ENCODE results near the gene ACAP1.

ACAP1 gene

GRCh38 chr17:7311110-7311705, 25.1 kb upstream of the ACAP1 start:
- DNase-seq, result no peak

- no peak for DNase-seq
These were observed 23.8 kb upstream of the ACAP1 start for GRCh38 chr17:7312432-7313087.

DNA sequence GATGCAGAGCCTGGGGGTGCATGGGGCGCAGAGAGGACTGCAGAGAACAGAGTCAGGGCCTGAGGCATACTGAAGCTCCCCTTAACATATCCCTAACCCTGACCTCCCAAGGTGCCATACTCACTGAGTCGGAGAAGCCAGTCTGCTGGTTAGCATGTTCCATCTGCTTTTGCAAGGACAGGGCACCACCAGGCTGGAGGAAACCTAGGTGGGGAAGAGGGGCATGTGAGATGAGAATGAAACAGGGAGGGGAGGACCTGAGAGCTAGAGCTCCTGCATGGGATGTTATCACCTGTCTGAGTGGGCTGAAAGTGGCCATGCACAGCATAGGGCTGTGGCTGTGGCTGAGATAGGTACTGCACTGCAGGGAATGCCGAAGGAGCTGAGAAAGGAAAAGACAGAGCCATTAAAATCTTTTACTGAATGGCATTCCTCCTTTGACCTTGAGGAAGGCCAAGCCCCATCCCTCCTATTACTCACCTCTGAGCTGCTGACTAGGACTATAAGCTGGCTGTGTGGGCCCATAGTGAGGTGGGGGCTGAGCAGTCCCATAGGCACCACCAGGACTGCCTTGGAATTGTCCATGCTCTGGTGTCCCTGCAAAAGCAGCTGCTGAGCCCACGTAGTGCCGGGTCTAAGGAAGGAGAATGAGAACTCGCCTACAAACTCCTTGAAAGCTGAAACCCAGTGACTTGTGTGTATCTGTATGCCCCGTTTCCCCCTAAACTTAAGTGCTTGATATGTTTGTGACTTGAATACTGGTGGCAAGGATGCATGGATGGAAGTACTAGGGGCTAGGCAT, 23.0 kb upstream of the ACAP1 start:
- DNase-seq, result peak; percentile 40

DNA sequence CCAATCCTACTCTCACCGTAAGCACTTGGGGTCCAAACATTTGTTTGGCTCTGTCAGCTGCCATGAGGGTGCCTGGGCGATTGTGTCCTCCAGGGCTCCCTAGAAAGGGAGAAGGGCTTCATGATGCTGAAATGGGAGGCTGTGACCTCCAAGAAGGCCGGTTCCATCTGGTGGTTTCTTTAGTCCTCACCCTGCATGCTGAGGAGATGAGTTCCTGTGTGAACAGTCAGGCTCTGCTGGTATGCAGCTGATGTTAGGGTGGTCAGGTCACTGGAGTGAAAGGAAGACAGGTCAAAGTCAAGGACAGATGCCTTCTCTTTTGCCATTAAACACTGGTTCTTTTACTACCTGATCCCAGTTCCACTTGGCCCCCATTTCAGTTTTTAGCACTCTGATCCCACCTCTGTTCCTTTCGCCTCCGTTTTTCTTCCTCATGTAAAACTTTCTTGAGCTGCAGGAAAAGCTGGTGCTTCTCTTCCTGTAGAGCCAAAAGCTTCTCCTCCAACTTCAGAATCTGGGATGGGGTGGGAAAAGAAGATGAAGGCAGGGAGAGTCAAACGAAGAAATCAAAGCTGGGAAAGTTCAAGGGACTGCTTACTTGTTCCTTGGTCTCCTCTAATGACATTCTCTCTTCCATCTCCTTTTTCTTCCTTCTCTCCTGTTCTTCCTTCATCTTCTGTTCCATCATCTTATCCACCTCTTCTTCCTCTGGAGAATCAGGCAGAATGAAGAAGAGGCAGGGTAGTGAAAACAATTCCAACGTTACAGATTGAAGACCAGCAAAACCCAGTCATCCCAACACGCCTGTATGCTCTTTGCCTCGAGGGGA, 22.2 kb upstream of the ACAP1 start:
- DNase-seq, result no peak

GRCh38 chr17:7314719-7315569, 21.4 kb upstream of the ACAP1 start, which contains the start of gene GPS2:
TSS of gene GPS2 (minus strand) at chr17:7315360. CDS start at chr17:7315052, 308 bp downstream.
- peak; percentile 94 for DNase-seq

DNA sequence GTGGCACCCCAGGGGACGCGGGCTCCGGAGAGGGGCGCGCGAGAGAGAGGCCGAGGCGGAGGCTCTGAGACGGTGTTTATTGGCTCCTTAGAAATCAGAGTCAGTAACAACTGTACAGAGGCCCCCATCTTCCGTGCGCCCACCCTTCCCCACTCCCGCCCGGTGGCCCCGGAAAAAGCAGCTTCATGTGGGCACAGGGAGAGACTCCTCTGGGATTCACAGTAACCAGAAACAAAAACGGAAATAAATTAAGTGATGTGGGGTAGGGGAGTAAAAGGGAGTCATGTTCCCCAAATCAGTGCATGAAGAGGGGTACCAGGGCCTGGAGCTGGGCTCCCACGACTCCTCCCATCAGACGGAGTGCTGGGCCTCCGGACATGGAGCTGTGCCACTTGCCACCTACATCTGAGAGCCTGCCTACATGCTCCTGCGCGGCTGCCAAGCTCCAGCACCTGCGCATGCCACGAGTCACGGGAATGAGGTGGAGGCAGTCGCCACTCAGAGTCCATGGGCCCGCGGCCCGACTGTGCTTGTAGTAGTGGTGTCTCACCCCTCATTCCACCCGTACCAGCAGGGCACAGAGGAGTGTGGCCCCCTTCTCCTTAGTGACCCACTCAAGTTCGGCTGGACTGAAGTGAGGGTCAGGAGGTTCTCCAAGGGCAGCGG, 20.6 kb upstream of the ACAP1 start:
- DNase-seq, result no peak

- DNase-seq, result no peak
These were observed 19.0 kb upstream of the ACAP1 start for GRCh38 chr17:7317161-7317803.

GRCh38 chr17:7318121-7318860, 18.0 kb upstream of the ACAP1 start:
- no peak for DNase-seq

DNA sequence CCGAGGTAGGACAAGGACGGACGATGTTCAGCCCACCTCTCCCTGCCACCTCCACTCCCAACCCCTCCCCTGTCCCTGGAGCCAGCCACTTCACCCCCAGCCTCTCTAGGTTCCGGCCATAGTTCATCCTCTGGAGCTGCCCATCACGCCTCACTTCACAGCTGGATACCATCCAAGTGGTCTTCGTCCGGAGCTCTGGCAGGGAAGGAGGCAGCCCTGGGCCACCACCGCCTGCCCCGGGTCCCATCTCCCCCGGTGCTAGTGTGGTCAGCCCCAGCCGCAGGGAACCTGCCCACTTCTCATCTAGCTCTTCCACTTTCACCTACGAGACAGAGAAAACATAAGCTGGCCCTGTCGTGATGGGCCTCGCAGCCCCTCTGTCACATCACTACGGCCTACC, 14.9 kb upstream of the ACAP1 start:
- no peak for DNase-seq

DNA sequence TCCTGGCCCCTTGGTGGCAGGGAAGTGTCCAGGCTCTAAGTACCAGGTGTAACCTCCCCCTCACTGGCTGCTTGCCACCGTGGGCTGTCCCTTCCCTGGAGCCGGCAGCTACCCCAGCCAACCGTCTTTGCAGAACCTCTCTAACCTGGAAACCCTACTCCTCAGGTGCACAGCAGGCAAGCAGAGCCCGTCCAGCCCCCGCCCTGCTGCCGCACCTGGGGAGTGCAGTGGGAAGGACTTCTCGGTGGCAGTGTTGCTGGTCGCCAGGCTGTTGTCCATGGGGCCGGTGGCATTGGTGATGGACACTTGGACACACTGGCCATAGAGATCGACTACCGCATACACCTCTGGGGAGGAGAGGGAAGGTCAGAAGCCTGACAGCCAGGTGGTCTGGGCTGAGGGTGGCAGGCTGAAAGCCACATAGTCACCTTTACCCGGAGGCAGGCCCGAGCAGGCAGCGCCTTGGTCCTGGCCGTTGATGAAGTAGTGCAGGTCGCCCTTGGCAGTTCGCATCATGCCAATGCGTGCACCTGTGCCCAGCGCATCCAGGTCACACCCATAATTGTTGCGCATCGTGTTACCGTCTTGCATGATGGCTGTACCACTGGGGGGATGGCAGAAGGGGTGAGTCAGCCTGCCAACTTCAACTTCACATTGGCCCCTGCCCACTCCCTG, 13.7 kb upstream of the ACAP1 start:
- DNase-seq, result no peak

GRCh38 chr17:7323731-7324437, 12.4 kb upstream of the ACAP1 start:
- DNase-seq, result peak; percentile 70

- DNase-seq, result no peak
These were observed 11.9 kb upstream of the ACAP1 start for GRCh38 chr17:7324438-7324779.

- no peak for DNase-seq
These were observed 11.2 kb upstream of the ACAP1 start for GRCh38 chr17:7325031-7325528.

DNA sequence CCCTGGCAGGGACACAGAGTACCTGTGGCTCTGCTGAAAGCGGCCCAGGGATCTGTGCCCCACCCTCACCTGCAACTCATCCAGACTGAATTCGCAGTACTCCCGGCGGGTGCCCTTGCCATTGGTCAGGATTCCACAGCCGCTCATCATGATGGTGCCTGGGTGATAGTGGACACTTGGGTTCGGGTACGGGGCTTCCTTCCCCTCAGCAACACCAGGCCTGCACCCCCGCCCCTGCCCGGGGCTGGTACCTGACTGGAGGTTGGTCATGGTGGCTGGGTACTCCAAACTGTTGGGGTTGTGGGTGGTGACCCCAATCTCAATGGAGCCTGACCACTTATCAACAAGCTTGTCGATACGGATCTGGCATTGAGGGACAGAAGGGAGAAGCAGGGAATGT, 10.1 kb upstream of the ACAP1 start:
- DNase-seq, result no peak

- no peak for DNase-seq
These were observed 9.3 kb upstream of the ACAP1 start for GRCh38 chr17:7327056-7327455.

DNA sequence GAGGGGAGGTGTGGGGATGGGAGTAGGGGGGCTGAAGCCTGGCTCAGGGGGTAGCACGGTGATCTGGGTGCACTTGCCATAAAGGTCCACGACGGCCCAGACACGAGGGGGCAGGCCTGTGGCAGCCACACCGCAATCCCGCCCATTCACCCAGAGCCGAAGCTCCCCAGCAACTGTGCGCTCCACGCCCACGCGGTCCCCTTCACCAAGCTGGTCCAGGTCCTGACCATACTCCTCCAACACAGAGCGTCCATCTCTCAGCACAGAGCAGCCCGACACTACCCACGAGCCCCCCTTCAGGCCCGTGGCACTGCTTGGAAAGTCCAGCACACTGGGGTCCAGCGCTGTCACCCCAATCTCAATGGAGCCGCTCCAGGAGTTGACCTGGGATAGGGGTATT, 8.8 kb upstream of the ACAP1 start:
- no peak for DNase-seq

GRCh38 chr17:7328009-7328408, 8.3 kb upstream of the ACAP1 start:
- no peak for DNase-seq

DNA sequence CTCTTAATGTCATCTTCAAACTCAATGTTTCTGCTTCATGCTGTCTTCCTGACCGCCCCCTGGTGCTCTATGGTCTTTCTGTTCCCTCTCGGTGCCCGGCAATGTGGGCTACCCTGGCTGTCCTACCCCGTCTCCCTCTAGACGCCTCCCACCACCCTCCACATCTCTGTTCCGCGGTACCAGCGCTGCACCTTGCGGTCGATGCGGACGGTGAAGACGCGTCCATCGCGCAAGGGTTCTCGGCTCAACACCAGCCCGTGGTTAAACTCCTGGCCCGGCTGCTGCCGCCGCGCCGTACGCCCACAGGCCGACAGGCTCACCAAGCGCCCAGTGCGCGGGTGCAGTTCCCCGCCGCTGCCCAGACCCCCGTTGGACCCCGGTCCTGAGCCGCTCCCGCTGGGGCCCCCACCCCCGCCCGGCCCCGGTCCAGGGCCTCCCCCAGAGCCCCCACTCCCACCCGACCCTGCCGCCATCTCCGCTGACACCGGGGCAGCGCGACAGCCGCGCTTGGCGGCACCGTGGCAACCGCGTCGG, 7.4 kb upstream of the ACAP1 start, which contains the start of gene NEURL4:
NEURL4 (minus strand) TSS at position 496 of the 534 bp plus-strand sequence; CDS start at position 473, 23 bp downstream.
- DNase-seq, result peak; percentile 53

Measured in CD4-positive, alpha-beta T cell treated with Interleukin-17A for 1 hour (primary cell).